ENCODE measurements around the gene ALLC.

ALLC gene

DNA sequence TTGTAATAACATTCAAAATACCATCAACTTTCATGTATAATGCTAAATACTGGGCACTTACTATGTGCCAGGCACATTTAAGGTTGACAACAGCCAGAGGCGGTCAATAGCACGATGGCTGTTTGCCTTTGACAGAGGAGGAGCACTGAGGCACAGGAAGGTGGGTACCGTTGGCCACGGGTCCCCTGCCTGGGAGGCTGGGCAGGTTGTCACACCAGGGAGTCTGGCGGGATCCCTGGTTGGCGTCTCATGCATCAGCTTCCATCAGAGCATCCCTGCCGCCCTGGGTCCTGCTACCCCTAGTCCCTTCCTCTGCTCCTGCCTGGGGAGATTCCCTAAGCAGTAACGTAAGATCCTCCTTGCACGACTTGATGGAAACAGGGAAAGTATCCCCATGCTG lies 19.4 kb downstream of the ALLC start:
- no peak for TF ChIP-seq POLR2A (IDR thresholded peaks at IDR 0.05; ENCODE audit: low read depth, low read length)
- TF ChIP-seq POLR2AphosphoS5 (IDR thresholded peaks at IDR 0.05; ENCODE audit: low read depth, low read length): no peak
- TF ChIP-seq TAF1 (IDR thresholded peaks at IDR 0.05; ENCODE audit: low read depth, low read length): no peak
- no peak for TF ChIP-seq SPI1 (IDR thresholded peaks at IDR 0.05; ENCODE audit: low read depth, low read length)
- TF ChIP-seq POU2F2 (IDR thresholded peaks at IDR 0.05; ENCODE audit: low read depth, low read length): no peak
- no peak for TF ChIP-seq PAX5 (IDR thresholded peaks at IDR 0.05; ENCODE audit: insufficient read depth, low read length, severe bottlenecking)
- no peak for FAIRE-seq
- no peak for DNase-seq (ENCODE audit: insufficient read length, low spot score)

DNA sequence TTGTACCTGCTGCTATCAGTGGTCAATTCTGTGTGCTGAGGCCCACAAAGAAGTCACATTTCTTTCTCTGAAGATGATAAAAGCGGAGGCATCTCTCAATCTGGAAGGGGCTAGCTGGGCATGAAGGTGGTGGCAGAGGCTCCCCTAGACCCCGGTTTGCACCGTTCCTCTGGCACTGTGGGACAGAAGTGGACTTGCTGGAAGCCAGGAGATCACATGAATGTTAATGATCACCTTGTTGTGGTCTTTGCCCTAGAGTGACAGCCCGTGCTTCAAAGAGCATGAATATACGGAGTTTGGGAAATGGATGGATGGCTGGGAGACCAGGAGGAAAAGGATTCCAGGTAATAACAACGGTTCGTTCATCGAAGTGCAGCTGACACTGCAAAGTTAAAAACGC lies 20.2 kb downstream of the ALLC start:
- TF ChIP-seq SPI1 (IDR thresholded peaks at IDR 0.05; ENCODE audit: low read depth, low read length) (no peak), POU2F2 (IDR thresholded peaks at IDR 0.05; ENCODE audit: low read depth, low read length) (no peak), PAX5 (IDR thresholded peaks at IDR 0.05; ENCODE audit: insufficient read depth, low read length, severe bottlenecking) (no peak), TAF1 (IDR thresholded peaks at IDR 0.05; ENCODE audit: low read depth, low read length) (no peak), POLR2A (IDR thresholded peaks at IDR 0.05; ENCODE audit: low read depth, low read length) (no peak), POLR2AphosphoS5 (IDR thresholded peaks at IDR 0.05; ENCODE audit: low read depth, low read length) (no peak)
- DNase-seq (ENCODE audit: insufficient read length, low spot score): no peak
- no peak for FAIRE-seq

DNA sequence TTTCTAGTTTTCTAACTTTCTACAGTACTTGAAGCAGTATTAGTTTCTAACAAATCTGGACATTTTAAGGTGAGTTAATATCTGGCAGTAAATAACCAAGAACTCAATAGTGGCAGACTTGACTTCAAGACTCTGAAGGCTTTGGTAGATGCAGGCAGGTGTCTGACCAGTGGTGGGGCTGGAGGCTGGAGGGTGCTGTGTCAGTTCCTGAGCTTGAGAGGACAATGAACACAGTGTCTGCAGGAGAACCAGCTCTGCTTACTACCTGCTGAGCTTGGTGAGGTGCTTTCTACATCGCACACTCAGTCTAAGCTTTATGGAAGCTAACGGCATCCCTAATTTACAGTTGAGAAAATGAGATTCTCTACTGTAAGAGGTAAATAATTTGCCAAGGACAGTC lies 21.2 kb downstream of the ALLC start:
- FAIRE-seq: no peak
- no peak for DNase-seq (ENCODE audit: insufficient read length, low spot score)
- no peak for TF ChIP-seq POLR2A (IDR thresholded peaks at IDR 0.05; ENCODE audit: low read depth, low read length)
- no peak for TF ChIP-seq POU2F2 (IDR thresholded peaks at IDR 0.05; ENCODE audit: low read depth, low read length)
- TF ChIP-seq SPI1 (IDR thresholded peaks at IDR 0.05; ENCODE audit: low read depth, low read length): no peak
- TF ChIP-seq TAF1 (IDR thresholded peaks at IDR 0.05; ENCODE audit: low read depth, low read length): no peak
- TF ChIP-seq PAX5 (IDR thresholded peaks at IDR 0.05; ENCODE audit: insufficient read depth, low read length, severe bottlenecking): no peak
- TF ChIP-seq POLR2AphosphoS5 (IDR thresholded peaks at IDR 0.05; ENCODE audit: low read depth, low read length): no peak

DNA sequence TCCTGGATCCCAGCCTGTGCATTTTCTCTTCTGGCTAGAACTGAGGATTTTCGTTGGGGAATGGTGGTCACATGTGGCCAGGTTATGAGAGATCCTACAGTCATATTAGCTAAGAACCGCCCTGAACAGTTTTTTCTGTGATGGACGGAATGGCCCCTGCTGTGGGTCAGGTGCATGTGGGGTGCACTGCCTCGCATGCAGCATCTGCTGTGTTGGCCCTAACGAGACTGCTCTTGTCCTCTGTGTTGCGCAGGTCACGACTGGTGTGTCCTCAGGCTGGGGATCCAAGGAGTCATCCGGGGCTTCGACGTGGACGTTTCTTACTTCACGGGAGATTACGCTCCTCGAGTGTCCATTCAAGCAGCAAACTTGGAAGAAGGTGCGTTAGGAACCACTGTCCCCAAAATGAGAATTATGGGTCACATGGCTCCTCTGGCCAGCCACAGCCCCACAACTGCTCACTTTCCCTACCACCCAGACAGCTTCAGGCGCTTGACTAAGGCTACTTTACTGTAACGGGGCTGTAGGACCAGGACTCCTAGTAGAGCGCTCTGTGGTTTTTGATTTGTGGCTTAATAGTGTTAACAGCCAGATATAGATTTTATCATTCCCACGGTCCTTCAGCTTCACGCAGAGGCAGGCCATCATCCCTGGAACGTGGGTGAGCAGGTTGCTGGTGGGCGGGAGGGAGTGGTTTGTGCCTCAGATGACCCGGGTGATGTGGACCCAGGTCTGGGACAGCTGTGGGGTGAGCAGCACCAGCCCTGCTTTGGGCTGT lies 21.8 kb downstream of the ALLC start:
- DNase-seq (ENCODE audit: insufficient read length, low spot score) (no peak), FAIRE-seq (no peak)
- TF ChIP-seq PAX5 (IDR thresholded peaks at IDR 0.05; ENCODE audit: insufficient read depth, low read length, severe bottlenecking) (no peak), TAF1 (IDR thresholded peaks at IDR 0.05; ENCODE audit: low read depth, low read length) (no peak), POU2F2 (IDR thresholded peaks at IDR 0.05; ENCODE audit: low read depth, low read length) (no peak), SPI1 (IDR thresholded peaks at IDR 0.05; ENCODE audit: low read depth, low read length) (no peak), POLR2AphosphoS5 (IDR thresholded peaks at IDR 0.05; ENCODE audit: low read depth, low read length) (no peak), POLR2A (IDR thresholded peaks at IDR 0.05; ENCODE audit: low read depth, low read length) (no peak)

DNA sequence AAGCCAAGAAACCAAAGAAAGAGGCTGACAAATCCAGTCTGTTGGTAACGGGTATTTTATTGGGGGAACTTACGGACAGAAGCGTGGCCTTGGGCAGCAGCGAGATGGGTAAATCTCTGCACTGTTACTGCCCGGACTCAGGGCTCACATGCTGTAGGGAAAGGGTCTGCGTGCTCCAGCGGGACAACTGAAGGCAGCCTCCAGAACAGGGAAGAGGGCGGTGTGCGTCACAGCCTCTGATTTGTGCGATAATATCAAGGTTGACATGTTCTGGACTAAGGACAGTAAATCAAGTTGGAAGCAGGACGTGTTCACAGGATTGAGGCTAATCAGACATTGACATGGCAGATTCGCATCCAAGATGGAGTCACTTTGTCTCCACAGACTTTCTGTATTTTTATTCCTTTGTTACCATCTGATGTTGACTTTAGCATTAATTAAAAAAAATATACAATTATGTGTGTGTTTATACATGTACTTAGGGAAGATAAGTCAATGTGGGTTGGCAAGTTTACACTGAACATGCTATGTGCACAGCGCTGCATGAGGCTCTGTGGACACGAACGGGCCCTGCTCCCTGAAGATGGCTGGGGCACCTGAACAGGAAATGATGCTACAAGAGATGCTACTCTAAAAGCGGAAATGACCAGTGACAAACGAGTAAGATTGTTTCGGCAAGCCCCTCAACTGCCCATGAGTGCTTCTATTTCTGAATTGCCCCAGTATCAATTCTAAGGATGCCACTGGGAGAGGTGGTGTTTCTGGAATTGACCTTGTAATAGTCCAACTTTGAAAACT lies 22.7 kb downstream of the ALLC start:
- FAIRE-seq: peak; percentile 9

DNA sequence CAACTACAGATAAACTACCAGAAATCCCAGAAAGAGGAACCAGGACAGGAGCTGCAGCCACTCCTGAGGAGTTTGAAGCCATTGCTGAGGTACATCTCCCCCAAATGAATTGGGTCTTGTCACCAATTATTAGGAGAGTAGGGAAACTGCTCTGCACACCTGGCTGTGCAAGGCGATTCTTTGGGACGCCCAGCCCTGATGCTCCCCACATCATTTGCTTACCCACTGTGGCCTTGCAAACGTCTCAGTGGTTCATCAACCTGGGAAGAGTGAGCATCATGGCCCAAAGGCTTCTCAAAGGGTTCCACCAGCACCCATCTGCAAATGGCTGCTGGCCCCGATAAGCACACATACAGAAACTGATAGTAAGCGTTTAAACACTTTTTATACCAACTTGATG lies 23.6 kb downstream of the ALLC start:
- TF ChIP-seq POLR2AphosphoS5 (IDR thresholded peaks at IDR 0.05; ENCODE audit: low read depth, low read length) (no peak), TAF1 (IDR thresholded peaks at IDR 0.05; ENCODE audit: low read depth, low read length) (no peak), POLR2A (IDR thresholded peaks at IDR 0.05; ENCODE audit: low read depth, low read length) (no peak), POU2F2 (IDR thresholded peaks at IDR 0.05; ENCODE audit: low read depth, low read length) (no peak), PAX5 (IDR thresholded peaks at IDR 0.05; ENCODE audit: insufficient read depth, low read length, severe bottlenecking) (no peak), SPI1 (IDR thresholded peaks at IDR 0.05; ENCODE audit: low read depth, low read length) (no peak)
- FAIRE-seq (no peak), DNase-seq (ENCODE audit: insufficient read length, low spot score) (no peak)

More for the DNA sequence above, 22.7 kb downstream of the ALLC start:
- TF ChIP-seq POU2F2 (IDR thresholded peaks at IDR 0.05; ENCODE audit: low read depth, low read length): no peak
- no peak for TF ChIP-seq POLR2A (IDR thresholded peaks at IDR 0.05; ENCODE audit: low read depth, low read length)
- no peak for TF ChIP-seq PAX5 (IDR thresholded peaks at IDR 0.05; ENCODE audit: insufficient read depth, low read length, severe bottlenecking)
- no peak for TF ChIP-seq SPI1 (IDR thresholded peaks at IDR 0.05; ENCODE audit: low read depth, low read length)
- no peak for TF ChIP-seq POLR2AphosphoS5 (IDR thresholded peaks at IDR 0.05; ENCODE audit: low read depth, low read length)
- no peak for TF ChIP-seq TAF1 (IDR thresholded peaks at IDR 0.05; ENCODE audit: low read depth, low read length)
- no peak for DNase-seq (ENCODE audit: insufficient read length, low spot score)

DNA sequence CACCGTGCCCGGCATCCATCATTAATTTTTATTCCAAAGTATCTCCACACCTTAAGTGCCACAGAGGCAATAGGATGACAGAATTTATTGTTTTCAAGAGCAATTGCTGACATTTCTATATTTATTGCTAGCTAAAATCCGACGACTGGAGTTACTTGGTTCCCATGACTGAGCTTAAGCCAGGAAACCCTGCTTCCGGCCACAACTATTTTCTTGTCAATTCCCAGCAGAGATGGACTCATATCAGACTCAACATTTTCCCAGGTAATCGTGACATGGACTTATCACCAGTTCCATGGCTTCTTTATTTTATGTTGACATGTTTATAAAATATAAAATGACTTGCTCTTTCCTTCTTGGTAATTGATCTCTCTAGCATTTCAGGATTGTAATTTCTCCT lies 24.8 kb downstream of the ALLC start:
- TF ChIP-seq POLR2A (IDR thresholded peaks at IDR 0.05; ENCODE audit: low read depth, low read length): no peak
- no peak for TF ChIP-seq TAF1 (IDR thresholded peaks at IDR 0.05; ENCODE audit: low read depth, low read length)
- TF ChIP-seq POU2F2 (IDR thresholded peaks at IDR 0.05; ENCODE audit: low read depth, low read length): no peak
- TF ChIP-seq SPI1 (IDR thresholded peaks at IDR 0.05; ENCODE audit: low read depth, low read length): no peak
- TF ChIP-seq POLR2AphosphoS5 (IDR thresholded peaks at IDR 0.05; ENCODE audit: low read depth, low read length): no peak
- TF ChIP-seq PAX5 (IDR thresholded peaks at IDR 0.05; ENCODE audit: insufficient read depth, low read length, severe bottlenecking): no peak
- no peak for DNase-seq (ENCODE audit: insufficient read length, low spot score)
- no peak for FAIRE-seq

DNA sequence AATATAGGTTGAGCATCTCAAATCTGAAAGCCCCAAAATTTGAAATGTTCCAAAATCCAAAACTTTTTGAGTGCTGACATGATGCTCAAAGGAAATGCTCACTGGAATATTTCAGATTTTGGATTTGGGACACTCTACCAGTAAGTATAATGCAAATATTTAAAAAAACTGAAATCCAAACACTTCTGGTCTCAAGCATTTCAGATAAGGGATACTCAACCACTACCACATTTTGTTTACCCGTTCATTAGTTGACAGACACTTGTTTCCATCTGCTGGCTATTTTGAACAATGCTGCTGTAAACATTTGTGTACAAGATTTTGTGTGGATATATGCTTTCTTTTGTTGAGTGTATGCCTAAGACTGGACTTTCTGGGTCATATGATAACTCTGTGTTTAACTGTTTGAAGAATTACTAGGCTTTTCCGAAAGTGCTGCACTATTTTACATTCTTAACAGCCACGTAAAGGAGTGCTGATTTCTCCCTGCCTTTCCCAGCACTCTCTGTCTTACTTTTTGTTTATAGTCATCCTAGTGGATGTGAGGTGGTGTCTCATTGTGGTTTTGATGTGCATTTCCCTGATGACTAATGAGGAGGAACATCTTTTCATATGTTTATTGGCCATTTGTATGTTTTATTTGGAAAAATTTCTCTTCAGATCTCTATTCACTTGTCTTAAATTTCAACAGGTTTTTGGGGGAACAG lies 25.9 kb downstream of the ALLC start:
- no peak for FAIRE-seq
- DNase-seq (ENCODE audit: insufficient read length, low spot score): no peak
- TF ChIP-seq PAX5 (IDR thresholded peaks at IDR 0.05; ENCODE audit: insufficient read depth, low read length, severe bottlenecking) (no peak), POLR2A (IDR thresholded peaks at IDR 0.05; ENCODE audit: low read depth, low read length) (no peak), TAF1 (IDR thresholded peaks at IDR 0.05; ENCODE audit: low read depth, low read length) (no peak)
